Lower lobe of right lung (tissue), 2 donors: ENCODE measurements around the gene HSF2BP. TPM values are rescaled to one million over a fixed set of nuclear protein-coding genes. Genes with fewer than 3 reads are reported as not detected.

Experiments used
- ATAC-seq, 2 donors: fragments of 200-7000 bp; cut with Tn5 transposase; one replicate each; pipeline ENCODE4 v1.9.1; 2020 to 2022; ENCODE audit warnings: mild to moderate bottlenecking in 2 of 2, moderate library complexity in 2 of 2
- DNase-seq: peaks from one replicate; pipeline ENCODE4 v3.0.0-alpha.2; 2020
- H3K27ac ChIP-seq: fragments of 200-600 bp; one replicate; pipeline ENCODE4 v1.8.0; 2022
- H3K27me3 ChIP-seq: fragments of 200-600 bp; one replicate; pipeline ENCODE4 v1.8.0; 2022; ENCODE audit warnings: low read depth
- H3K36me3 ChIP-seq: fragments of 200-600 bp; one replicate; pipeline ENCODE4 v1.8.0; 2022; ENCODE audit warnings: mild to moderate bottlenecking
- H3K4me1 ChIP-seq: fragments of 200-600 bp; one replicate; pipeline ENCODE4 v1.8.0; 2022
- H3K4me3 ChIP-seq: fragments of 200-600 bp; one replicate; pipeline ENCODE4 v1.8.0; 2022; ENCODE audit warnings: mild to moderate bottlenecking
- H3K9me3 ChIP-seq: fragments of 200-600 bp; one replicate; pipeline ENCODE4 v1.8.0; 2022
- CTCF ChIP-seq: fragments of 200-600 bp; IDR thresholded peaks from one replicate; pipeline ENCODE4 v1.8.0; 2022; ENCODE audit warnings: antibody characterized with exemption, mild to moderate bottlenecking
- intact Hi-C: fragments of 100-400 bp; cut with DNase I; formaldehyde crosslinking; loops from one replicate; pipeline ENCODE4 v1.11.0; 2022
- total RNA-seq: library from RNA; stranded (reverse); fragmentation: NEBNext Ultra II Directional; extraction: Animal tissue kit (Norgen Biotek cat#: 25700); gene quantifications from one replicate; pipeline ENCODE4 v1.2.1, GENCODE V29; 2021
- donor health status: DM: no; HTN: yes; CAD: no; lungs with severe emphysema.

HSF2BP gene
- total RNA-seq, 1 donor from 2014 or later = 0.32 TPM

- Histone ChIP-seq H3K27ac (no peak overlapping the region), H3K36me3 (no peaks in the 10 kb centered on the region), H3K27me3 (no peaks in the 10 kb centered on the region), H3K4me1 (no peaks in the 10 kb centered on the region), H3K4me3 (no peak overlapping the region), H3K9me3 (no peaks in the 10 kb centered on the region)
- DNase-seq = no peak
- intact Hi-C loops = no loop called here
- no peak for TF ChIP-seq CTCF
- ATAC-seq = no peak
Observed at GRCh38 chr21:43631411-43632107, 27.7 kb downstream of the HSF2BP start.

- no peaks in the 10 kb centered on the region for H3K27me3 ChIP-seq
- no peak overlapping the region for H3K27ac ChIP-seq
- no peak overlapping the region for H3K4me3 ChIP-seq
- ATAC-seq = no peak
- H3K36me3 ChIP-seq = no peaks in the 10 kb centered on the region
- no peaks in the 10 kb centered on the region for H3K4me1 ChIP-seq
- intact Hi-C loops = no loop called here
- no peak for DNase-seq
- no peaks in the 10 kb centered on the region for H3K9me3 ChIP-seq
- TF ChIP-seq CTCF = no peak
Observed at GRCh38 chr21:43627527-43627926, 31.8 kb downstream of the HSF2BP start.

GRCh38 chr21:43626390-43626789 is 32.9 kb downstream of the HSF2BP start:
- no peaks in the 10 kb centered on the region for H3K9me3 ChIP-seq
- H3K4me3 ChIP-seq = no peak overlapping the region
- no peak for TF ChIP-seq CTCF
- ATAC-seq (no peak), DNase-seq (no peak)
- H3K4me1 ChIP-seq = no peaks in the 10 kb centered on the region
- intact Hi-C loops = no loop called here
- no peaks in the 10 kb centered on the region for H3K36me3 ChIP-seq
- no peak overlapping the region for H3K27ac ChIP-seq
- no peaks in the 10 kb centered on the region for H3K27me3 ChIP-seq

GRCh38 chr21:43624339-43624738 is 34.9 kb downstream of the HSF2BP start:
- intact Hi-C loops = no loop called here
- ATAC-seq = no peak

GRCh38 chr21:43623588-43623987 is 35.7 kb downstream of the HSF2BP start:
- no peak for TF ChIP-seq CTCF
- intact Hi-C loops = no loop called here

More at GRCh38 chr21:43624339-43624738, 34.9 kb downstream of the HSF2BP start:
- peaks cover 17% of the 10 kb centered on the region for H3K9me3 ChIP-seq
- H3K4me1 ChIP-seq = no peaks in the 10 kb centered on the region
- H3K27ac ChIP-seq = no peak overlapping the region
- H3K4me3 ChIP-seq = no peak overlapping the region
- H3K27me3 ChIP-seq = no peaks in the 10 kb centered on the region
- no peaks in the 10 kb centered on the region for H3K36me3 ChIP-seq
- no peak for TF ChIP-seq CTCF
- no peak for DNase-seq

More at GRCh38 chr21:43623588-43623987, 35.7 kb downstream of the HSF2BP start:
- Histone ChIP-seq H3K36me3 (no peaks in the 10 kb centered on the region), H3K4me1 (no peaks in the 10 kb centered on the region), H3K27me3 (no peaks in the 10 kb centered on the region), H3K27ac (no peak overlapping the region), H3K4me3 (no peak overlapping the region), H3K9me3 (peaks cover 17% of the 10 kb centered on the region)
- ATAC-seq = no peak
- DNase-seq = no peak
